Measurements from ENCODE around the gene TPPP2. TPM values are rescaled to one million over a fixed set of nuclear protein-coding genes. Genes with fewer than 3 reads are reported as not detected.

The TPPP2 gene
- total and polyA plus RNA-seq, 10 donors: 0.09 to 0.91 (median 0.57) TPM; not detected in 5

DNA sequence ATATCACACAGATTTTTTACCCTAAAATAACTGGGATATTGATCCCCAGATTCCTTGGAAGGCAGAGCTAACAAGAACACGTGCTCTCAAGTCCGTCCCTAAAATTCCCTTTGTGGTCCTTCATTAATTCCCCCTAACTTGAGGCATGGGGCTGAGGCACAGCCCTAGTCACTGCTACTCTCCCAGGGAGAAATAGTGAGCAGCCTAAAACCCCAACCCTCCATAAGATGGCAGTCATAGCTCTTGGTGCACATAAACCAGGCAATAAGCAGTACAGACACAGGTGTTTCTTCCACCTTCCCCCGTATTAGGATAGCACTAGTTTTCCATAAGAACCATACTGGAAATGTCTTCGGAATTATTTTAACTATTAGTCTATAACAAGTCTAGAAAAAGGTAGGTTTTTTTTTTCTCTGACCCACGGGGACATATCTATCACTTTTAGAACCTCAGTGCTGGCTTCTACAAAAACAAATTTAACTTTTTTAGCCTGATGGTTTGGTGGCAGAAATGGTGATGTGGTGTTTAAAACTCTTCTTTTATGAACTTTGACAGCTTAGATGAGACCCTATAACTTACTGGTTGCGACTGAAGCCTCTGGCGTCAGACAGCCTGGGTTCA lies 37.0 kb downstream of the TPPP2 start:
- intact Hi-C loops (cut with DNase I; ENCODE audit: low total_unique reads): no loop called here

GRCh38 chr14:21068521-21069387 lies 38.7 kb downstream of the TPPP2 start:
- DNase-seq: peak; percentile 86
- TF ChIP-seq POLR2AphosphoS5 (IDR thresholded peaks at IDR 0.05) (peak in 2 of 3 donors; percentile 13 to 15), POLR2A (IDR thresholded peaks at IDR 0.05) (no peak)
- TF ChIP-seq, protein P1, sequence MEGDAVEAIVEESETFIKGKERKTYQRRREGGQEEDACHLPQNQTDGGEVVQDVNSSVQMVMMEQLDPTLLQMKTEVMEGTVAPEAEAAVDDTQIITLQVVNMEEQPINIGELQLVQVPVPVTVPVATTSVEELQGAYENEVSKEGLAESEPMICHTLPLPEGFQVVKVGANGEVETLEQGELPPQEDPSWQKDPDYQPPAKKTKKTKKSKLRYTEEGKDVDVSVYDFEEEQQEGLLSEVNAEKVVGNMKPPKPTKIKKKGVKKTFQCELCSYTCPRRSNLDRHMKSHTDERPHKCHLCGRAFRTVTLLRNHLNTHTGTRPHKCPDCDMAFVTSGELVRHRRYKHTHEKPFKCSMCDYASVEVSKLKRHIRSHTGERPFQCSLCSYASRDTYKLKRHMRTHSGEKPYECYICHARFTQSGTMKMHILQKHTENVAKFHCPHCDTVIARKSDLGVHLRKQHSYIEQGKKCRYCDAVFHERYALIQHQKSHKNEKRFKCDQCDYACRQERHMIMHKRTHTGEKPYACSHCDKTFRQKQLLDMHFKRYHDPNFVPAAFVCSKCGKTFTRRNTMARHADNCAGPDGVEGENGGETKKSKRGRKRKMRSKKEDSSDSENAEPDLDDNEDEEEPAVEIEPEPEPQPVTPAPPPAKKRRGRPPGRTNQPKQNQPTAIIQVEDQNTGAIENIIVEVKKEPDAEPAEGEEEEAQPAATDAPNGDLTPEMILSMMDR (IDR thresholded peaks at IDR 0.05 in 8 of 11, conservative IDR thresholded peaks at IDR 0.05 in 3 of 11): peak; percentile 49 to 82 (median 70)
- 2 to 5% (median 3%) methylated on average over 41 to 45 of the region's 45 CpGs for WGBS, 5 donors
- Histone ChIP-seq H3K36me3 (peaks cover 0 to 12% (median 0%) of the 10 kb centered on the region in 6 donors), H3K27me3 (replicated peaks in 1 of 7) (peaks cover 0 to 69% (median 17%) of the 10 kb centered on the region in 7 donors), H3K9me3 (no peaks in the 10 kb centered on the region), H3K4me3 (peak overlapping the region; percentile 47 to 84 (median 66)), H3K4me1 (peaks cover 31 to 56% (median 49%) of the 10 kb centered on the region in 6 donors), H3K27ac (peak overlapping the region; percentile 74 to 94 (median 90))
- intact Hi-C loops (cut with DNase I; ENCODE audit: low total_unique reads): no loop called here

More for the DNA sequence above, 37.0 kb downstream of the TPPP2 start:
- DNase-seq: no peak
- Histone ChIP-seq H3K4me3 (no peak overlapping the region), H3K27ac (no peak overlapping the region), H3K9me3 (no peaks in the 10 kb centered on the region), H3K27me3 (replicated peaks in 1 of 7) (peaks cover 0 to 62% (median 17%) of the 10 kb centered on the region in 7 donors), H3K4me1 (peaks cover 25 to 48% (median 39%) of the 10 kb centered on the region in 6 donors), H3K36me3 (no peaks in the 10 kb centered on the region)
- 60 to 84% (median 75%) methylated on average over 7 of the region's 7 CpGs for WGBS, 5 donors
- no peak for TF ChIP-seq POLR2AphosphoS5 (IDR thresholded peaks at IDR 0.05)
- TF ChIP-seq, protein P1 (IDR thresholded peaks at IDR 0.05 in 8 of 11, conservative IDR thresholded peaks at IDR 0.05 in 3 of 11): peak in 1 of 11 experiments; percentile 9
- no peak for TF ChIP-seq POLR2A (IDR thresholded peaks at IDR 0.05)

DNA sequence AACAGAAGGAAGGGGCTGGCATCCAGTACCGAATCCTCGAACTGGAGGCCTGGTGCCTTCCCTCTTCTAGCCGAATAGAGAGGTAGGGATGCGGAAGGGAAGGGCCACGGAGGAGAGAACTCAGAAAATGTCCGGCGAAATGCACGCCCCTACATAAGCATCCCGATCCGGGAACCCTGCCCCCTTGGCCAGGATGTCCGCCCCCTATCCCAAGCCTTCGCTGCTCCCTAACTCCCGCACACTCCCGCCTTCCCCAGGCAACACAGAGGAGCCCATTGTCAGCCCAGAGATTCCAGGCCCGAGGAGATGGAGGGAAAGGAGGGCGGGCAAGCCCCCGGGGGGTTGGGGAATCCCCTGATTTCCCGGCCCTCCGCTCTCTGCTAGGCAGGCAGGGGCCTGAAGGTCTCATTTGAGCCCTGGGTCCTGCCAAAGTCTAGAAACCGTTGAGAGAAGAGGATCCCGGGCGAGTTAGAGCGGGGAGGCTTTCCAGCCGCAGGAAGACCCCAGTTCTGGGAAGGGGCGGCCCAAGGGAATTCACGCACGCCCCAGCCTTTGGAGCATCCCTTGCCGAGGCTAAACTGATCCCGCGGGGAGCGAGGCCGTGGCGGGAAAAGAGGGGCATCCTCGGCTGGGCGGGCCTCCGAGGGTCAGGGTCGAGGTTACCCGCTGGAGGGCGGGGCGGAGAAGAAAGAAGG lies 39.5 kb downstream of the TPPP2 start:
- peaks cover 0 to 66% (median 17%) of the 10 kb centered on the region in 7 donors for H3K27me3 ChIP-seq (replicated peaks in 1 of 7)
- DNase-seq: no peak
- 2 to 5% (median 4%) methylated on average over 36 to 40 of the region's 40 CpGs for WGBS, 5 donors
- H3K4me1 ChIP-seq: peaks cover 31 to 63% (median 52%) of the 10 kb centered on the region in 6 donors
- TF ChIP-seq, protein P1 (IDR thresholded peaks at IDR 0.05 in 8 of 11, conservative IDR thresholded peaks at IDR 0.05 in 3 of 11): no peak
- TF ChIP-seq POLR2A (IDR thresholded peaks at IDR 0.05): no peak
- peak in 2 of 3 donors; percentile 58 to 71 for TF ChIP-seq POLR2AphosphoS5 (IDR thresholded peaks at IDR 0.05)
- H3K27ac ChIP-seq: peak overlapping the region; percentile 74 to 94 (median 90)
- no peaks in the 10 kb centered on the region for H3K9me3 ChIP-seq
- peak overlapping the region; percentile 47 to 84 (median 66) for H3K4me3 ChIP-seq
- peaks cover 0 to 19% (median 1%) of the 10 kb centered on the region in 6 donors for H3K36me3 ChIP-seq
- intact Hi-C loops (cut with DNase I; ENCODE audit: low total_unique reads): no loop called here

Data from spleen (tissue), 11 donors.